ENCODE results near the gene NELFCD. TPM values are rescaled to one million over a fixed set of nuclear protein-coding genes. Genes with fewer than 3 reads are reported as not detected.

Gene NELFCD
- total RNA-seq, 4 donors from 2014 or later, result 37.8 to 44.3 (median 40.9) TPM

- Histone ChIP-seq H3K27ac (no peak within 1 kb of the TSS), H3K9me3 (no peaks in the 10 kb centered on the region), H3K27me3 (no peaks in the 10 kb centered on the region), H3K36me3 (peaks cover 0 to 6% of the 10 kb centered on the region in 2 donors), H3K4me1 (no peaks in the 10 kb centered on the region), H3K4me3 (no peak within 1 kb of the TSS)
- DNase-seq (no peak), ATAC-seq (no peak)
- in situ Hi-C loops (cut with MboI; ENCODE audit: low sequenced_read_pairs in 4 of 4), result no loop called here
- TF ChIP-seq POLR2A (IDR thresholded peaks at IDR 0.05), result no peak
- TF ChIP-seq, protein P1, sequence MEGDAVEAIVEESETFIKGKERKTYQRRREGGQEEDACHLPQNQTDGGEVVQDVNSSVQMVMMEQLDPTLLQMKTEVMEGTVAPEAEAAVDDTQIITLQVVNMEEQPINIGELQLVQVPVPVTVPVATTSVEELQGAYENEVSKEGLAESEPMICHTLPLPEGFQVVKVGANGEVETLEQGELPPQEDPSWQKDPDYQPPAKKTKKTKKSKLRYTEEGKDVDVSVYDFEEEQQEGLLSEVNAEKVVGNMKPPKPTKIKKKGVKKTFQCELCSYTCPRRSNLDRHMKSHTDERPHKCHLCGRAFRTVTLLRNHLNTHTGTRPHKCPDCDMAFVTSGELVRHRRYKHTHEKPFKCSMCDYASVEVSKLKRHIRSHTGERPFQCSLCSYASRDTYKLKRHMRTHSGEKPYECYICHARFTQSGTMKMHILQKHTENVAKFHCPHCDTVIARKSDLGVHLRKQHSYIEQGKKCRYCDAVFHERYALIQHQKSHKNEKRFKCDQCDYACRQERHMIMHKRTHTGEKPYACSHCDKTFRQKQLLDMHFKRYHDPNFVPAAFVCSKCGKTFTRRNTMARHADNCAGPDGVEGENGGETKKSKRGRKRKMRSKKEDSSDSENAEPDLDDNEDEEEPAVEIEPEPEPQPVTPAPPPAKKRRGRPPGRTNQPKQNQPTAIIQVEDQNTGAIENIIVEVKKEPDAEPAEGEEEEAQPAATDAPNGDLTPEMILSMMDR (IDR thresholded peaks at IDR 0.05 in 4 of 5, conservative IDR thresholded peaks at IDR 0.05 in 1 of 5), result no peak
- intact Hi-C loops (cut with DNase I; ENCODE audit: low total_unique reads), result no loop called here
These were observed 38.2 kb downstream of the NELFCD start, which contains the start of gene TUBB1 for GRCh38 chr20:59019217-59019616. TUBB1 (plus strand) TSS chr20:59019429; CDS start chr20:59019523, 94 bp downstream.

- ATAC-seq, result no peak
- peaks cover 0 to 5% of the 10 kb centered on the region in 2 donors for H3K4me1 ChIP-seq
- peaks cover 0 to 23% of the 10 kb centered on the region in 2 donors for H3K36me3 ChIP-seq
- intact Hi-C loops (cut with DNase I; ENCODE audit: low total_unique reads) (no loop called here), in situ Hi-C loops (cut with MboI; ENCODE audit: low sequenced_read_pairs in 4 of 4) (no loop called here)
- no peaks in the 10 kb centered on the region for H3K9me3 ChIP-seq
- no peak overlapping the region for H3K4me3 ChIP-seq
- DNase-seq, result no peak
- H3K27ac ChIP-seq, result no peak overlapping the region
- H3K27me3 ChIP-seq, result no peaks in the 10 kb centered on the region
- no peak for TF ChIP-seq POLR2A (IDR thresholded peaks at IDR 0.05)
- TF ChIP-seq, protein P1 (IDR thresholded peaks at IDR 0.05 in 4 of 5, conservative IDR thresholded peaks at IDR 0.05 in 1 of 5), result no peak
These were observed 40.0 kb downstream of the NELFCD start for GRCh38 chr20:59020938-59021551.

- in situ Hi-C loops (cut with MboI; ENCODE audit: low sequenced_read_pairs in 4 of 4) (no loop called here), intact Hi-C loops (cut with DNase I; ENCODE audit: low total_unique reads) (no loop called here)
- TF ChIP-seq, protein P1 (IDR thresholded peaks at IDR 0.05 in 4 of 5, conservative IDR thresholded peaks at IDR 0.05 in 1 of 5), result no peak
- no peak for TF ChIP-seq POLR2A (IDR thresholded peaks at IDR 0.05)
- no peaks in the 10 kb centered on the region for H3K27me3 ChIP-seq
- H3K4me1 ChIP-seq, result peaks cover 3 to 6% of the 10 kb centered on the region in 2 donors
- peaks cover 0 to 39% of the 10 kb centered on the region in 2 donors for H3K36me3 ChIP-seq
- H3K4me3 ChIP-seq, result no peak overlapping the region
- ATAC-seq (no peak), DNase-seq (no peak)
- H3K27ac ChIP-seq, result no peak overlapping the region
- H3K9me3 ChIP-seq, result no peaks in the 10 kb centered on the region
These were observed 41.7 kb downstream of the NELFCD start for GRCh38 chr20:59022754-59023153.

GRCh38 chr20:59023616-59024015 lies 42.6 kb downstream of the NELFCD start:
- Histone ChIP-seq H3K36me3 (peaks cover 0 to 47% of the 10 kb centered on the region in 2 donors), H3K4me1 (peaks cover 12 to 15% of the 10 kb centered on the region in 2 donors), H3K9me3 (no peaks in the 10 kb centered on the region), H3K27me3 (no peaks in the 10 kb centered on the region), H3K27ac (no peak overlapping the region), H3K4me3 (no peak overlapping the region)
- TF ChIP-seq POLR2A (IDR thresholded peaks at IDR 0.05), result no peak
- TF ChIP-seq, protein P1 (IDR thresholded peaks at IDR 0.05 in 4 of 5, conservative IDR thresholded peaks at IDR 0.05 in 1 of 5), result no peak
- in situ Hi-C loops (cut with MboI; ENCODE audit: low sequenced_read_pairs in 4 of 4) (no loop called here), intact Hi-C loops (cut with DNase I; ENCODE audit: low total_unique reads) (no loop called here)
- DNase-seq (no peak), ATAC-seq (no peak)
